ENCODE results near the gene HHAT.
A peak's percentile ranks its signal among the peaks of the same experiment; 100 is the strongest.

The HHAT gene

DNA sequence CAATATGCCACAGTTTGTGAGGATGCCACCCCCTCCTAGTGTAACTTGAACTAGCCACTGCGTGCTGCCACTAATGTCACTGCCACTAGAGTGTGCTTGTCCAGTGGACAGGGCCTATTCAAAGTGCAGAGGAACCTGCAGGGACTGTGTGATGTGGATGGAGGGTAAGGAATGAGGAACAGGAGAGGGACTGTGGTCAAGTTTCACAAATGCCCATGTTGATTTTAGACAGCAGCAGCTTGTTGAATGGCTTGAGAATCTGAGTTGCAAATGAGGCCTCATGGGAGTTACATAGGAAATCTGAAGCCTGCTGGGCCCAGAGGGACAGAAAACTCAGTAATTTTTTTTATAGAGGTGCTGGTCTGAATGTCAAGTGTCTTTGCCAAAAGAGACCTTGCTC lies 112.3 kb downstream of the HHAT start:
- no peak overlapping the region for H3K4me3 ChIP-seq (ENCODE audit: low read depth, low read length)
- in situ Hi-C loops (cut with HindIII; ENCODE audit: low sequenced_read_pairs), result no loop called here
- DNase-seq (ENCODE audit: low read depth, low spot score), result no peak
- TF ChIP-seq, protein P1, sequence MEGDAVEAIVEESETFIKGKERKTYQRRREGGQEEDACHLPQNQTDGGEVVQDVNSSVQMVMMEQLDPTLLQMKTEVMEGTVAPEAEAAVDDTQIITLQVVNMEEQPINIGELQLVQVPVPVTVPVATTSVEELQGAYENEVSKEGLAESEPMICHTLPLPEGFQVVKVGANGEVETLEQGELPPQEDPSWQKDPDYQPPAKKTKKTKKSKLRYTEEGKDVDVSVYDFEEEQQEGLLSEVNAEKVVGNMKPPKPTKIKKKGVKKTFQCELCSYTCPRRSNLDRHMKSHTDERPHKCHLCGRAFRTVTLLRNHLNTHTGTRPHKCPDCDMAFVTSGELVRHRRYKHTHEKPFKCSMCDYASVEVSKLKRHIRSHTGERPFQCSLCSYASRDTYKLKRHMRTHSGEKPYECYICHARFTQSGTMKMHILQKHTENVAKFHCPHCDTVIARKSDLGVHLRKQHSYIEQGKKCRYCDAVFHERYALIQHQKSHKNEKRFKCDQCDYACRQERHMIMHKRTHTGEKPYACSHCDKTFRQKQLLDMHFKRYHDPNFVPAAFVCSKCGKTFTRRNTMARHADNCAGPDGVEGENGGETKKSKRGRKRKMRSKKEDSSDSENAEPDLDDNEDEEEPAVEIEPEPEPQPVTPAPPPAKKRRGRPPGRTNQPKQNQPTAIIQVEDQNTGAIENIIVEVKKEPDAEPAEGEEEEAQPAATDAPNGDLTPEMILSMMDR (IDR thresholded peaks at IDR 0.05; ENCODE audit: low read depth, low read length), result no peak

DNA sequence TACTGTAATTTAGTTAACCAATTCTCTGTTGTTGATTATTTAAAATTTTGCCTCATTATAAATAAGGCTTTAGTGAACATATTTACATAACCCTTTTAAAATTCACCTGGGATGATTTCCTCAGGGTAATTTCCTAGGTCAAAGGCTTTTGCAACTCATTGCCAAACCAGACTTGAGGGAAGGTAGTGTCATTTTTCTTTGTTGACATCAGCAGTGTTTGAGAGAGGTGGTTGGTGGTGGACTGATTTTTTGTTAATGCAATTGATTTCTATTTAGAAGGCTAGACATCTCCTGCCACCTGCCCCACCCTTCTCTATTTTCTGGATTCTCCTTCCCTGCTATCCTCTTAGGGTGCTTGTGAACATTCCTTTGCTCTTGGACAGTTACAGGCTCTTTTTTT lies 116.8 kb downstream of the HHAT start:
- in situ Hi-C loops (cut with HindIII; ENCODE audit: low sequenced_read_pairs), result no loop called here
- H3K4me3 ChIP-seq (ENCODE audit: low read depth, low read length), result no peak overlapping the region
- TF ChIP-seq, protein P1 (IDR thresholded peaks at IDR 0.05; ENCODE audit: low read depth, low read length), result no peak
- no peak for DNase-seq (ENCODE audit: low read depth, low spot score)

DNA sequence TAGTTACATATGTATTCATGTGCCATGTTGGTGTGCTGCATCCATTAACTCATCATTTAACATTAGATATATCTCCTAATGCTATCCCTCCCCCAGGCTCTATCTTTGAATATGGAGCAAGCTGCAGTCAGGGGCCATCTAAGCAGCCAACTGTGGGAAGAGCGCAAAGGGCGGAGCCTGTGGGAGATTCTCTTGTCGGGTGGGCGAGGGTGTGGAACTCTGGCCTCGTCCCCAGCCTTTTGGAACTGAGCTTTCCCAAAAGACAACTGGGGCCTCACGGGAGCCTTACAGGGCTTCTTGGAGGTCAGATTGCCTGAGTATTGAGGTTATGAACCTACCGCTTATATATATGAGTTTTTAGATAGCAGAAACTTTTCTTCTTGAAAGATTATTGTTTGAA lies 117.2 kb downstream of the HHAT start:
- TF ChIP-seq, protein P1 (IDR thresholded peaks at IDR 0.05; ENCODE audit: low read depth, low read length), result no peak
- no peak for DNase-seq (ENCODE audit: low read depth, low spot score)
- no peak overlapping the region for H3K4me3 ChIP-seq (ENCODE audit: low read depth, low read length)
- in situ Hi-C loops (cut with HindIII; ENCODE audit: low sequenced_read_pairs), result no loop called here

DNA sequence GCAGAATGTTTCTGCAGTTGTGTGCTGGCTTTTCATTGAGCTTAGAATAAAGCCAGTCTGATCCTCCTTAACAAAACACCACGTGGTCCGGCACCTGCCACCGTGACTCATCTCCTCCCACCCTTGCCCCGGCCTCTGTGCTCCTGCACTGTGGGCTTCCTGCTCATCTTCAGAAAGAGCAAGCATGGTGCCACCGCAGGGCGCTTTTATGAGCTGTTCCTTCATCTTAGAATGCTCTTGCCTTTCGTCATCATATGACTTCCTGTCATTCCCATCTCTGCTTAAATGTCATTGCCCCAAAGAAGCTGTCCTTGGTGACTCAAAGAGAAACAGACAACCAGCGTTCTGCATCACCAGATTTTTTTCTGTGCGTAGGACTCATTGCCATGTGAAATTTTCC lies 117.8 kb downstream of the HHAT start:
- peak; percentile 46 for DNase-seq (ENCODE audit: low read depth, low spot score)
- TF ChIP-seq, protein P1 (IDR thresholded peaks at IDR 0.05; ENCODE audit: low read depth, low read length), result no peak
- in situ Hi-C loops (cut with HindIII; ENCODE audit: low sequenced_read_pairs), result no loop called here
- H3K4me3 ChIP-seq (ENCODE audit: low read depth, low read length), result no peak overlapping the region

DNA sequence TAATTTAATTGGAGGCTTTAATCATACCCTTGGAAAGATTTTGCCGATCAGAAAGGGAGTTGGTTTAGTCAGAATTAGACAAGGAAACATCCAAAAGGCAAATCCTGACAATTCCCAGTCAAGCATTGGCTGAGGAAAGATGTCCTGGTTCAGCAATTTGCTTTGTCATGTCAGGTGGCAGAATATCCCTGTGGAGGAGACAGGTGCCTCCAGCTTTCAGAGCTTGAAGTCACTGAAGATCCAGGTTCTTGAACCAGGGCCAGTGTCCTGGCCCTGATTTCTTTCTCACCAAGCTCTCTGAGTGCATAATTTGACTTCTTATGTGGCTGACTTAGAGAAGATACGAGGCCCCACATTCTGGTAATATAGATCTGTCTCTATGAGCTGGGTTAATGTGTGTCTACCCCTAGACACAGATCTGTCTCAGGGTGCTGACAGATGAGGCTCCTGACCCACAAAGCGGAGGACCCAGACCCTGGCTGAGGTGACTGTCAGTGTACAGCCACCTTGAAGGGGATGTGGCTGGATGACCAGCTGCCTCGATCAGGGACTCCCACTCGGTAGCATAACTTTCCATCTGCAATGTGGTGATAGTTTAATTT lies 118.9 kb downstream of the HHAT start:
- DNase-seq (ENCODE audit: low read depth, low spot score), result no peak
- in situ Hi-C loops (cut with HindIII; ENCODE audit: low sequenced_read_pairs), result no loop called here
- TF ChIP-seq, protein P1 (IDR thresholded peaks at IDR 0.05; ENCODE audit: low read depth, low read length), result no peak
- H3K4me3 ChIP-seq (ENCODE audit: low read depth, low read length), result no peak overlapping the region

DNA sequence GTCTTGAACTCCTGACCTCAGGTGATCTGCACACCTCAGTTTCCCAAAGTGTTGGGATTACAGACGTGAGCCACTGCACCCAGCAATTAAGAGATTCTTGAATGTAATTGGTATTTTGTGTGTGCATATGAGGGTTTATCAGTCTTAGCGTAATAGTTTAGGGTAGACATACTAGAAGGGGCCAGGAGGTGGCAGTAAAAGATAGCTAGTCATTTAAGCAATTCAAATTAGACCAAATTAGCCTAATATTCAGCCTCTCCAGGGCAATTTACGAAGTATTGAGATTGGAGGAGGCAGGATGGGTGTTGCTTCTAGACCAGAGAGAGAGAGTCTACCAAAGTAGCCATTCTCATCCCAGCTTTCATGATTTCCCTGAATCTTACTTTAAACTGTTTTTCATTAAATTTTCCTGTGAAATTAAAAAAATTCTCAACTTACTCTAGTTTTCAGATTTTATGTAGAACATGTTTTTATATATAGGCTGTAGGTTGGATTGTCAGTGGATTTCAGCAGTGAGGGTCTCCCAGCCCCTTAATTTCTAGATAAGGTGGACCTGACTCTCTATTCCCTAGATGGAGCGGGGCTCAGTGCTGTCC lies 119.7 kb downstream of the HHAT start:
- in situ Hi-C loops (cut with HindIII; ENCODE audit: low sequenced_read_pairs), result no loop called here
- TF ChIP-seq, protein P1 (IDR thresholded peaks at IDR 0.05; ENCODE audit: low read depth, low read length), result peak; percentile 70
- DNase-seq (ENCODE audit: low read depth, low spot score), result peak; percentile 67
- H3K4me3 ChIP-seq (ENCODE audit: low read depth, low read length), result no peak overlapping the region
